GM19463 (cell line): ENCODE results near the gene SLC7A6.

ENCODE experiments used
- ATAC-seq: cut with Tn5 transposase; IDR thresholded peaks from one replicate; pipeline ENCODE4 v1.9.1; 2021; ENCODE audit warnings: mild to moderate bottlenecking, moderate library complexity; ENCODE audit not compliant: unreplicated experiment

Gene SLC7A6

GRCh38 chr16:68298907-68299561, 34.7 kb downstream of the SLC7A6 start:
- no peak for ATAC-seq

GRCh38 chr16:68299571-68300453, 35.5 kb downstream of the SLC7A6 start:
- ATAC-seq, result no peak

GRCh38 chr16:68300734-68301459, 36.6 kb downstream of the SLC7A6 start:
- ATAC-seq, result no peak

GRCh38 chr16:68306633-68307032, 42.3 kb downstream of the SLC7A6 start:
- ATAC-seq, result no peak

- ATAC-seq, result no peak
These were observed 45.5 kb downstream of the SLC7A6 start for GRCh38 chr16:68309799-68310198.

GRCh38 chr16:68310437-68310773, 46.1 kb downstream of the SLC7A6 start:
- ATAC-seq, result peak; percentile 23

- ATAC-seq, result peak; percentile 99
These were observed 46.6 kb downstream of the SLC7A6 start, which contains the start of the genes PRMT7 and SLC7A6OS for GRCh38 chr16:68310774-68311511. PRMT7 (plus strand) TSS chr16:68311019; CDS start chr16:68315980, 4,961 bp downstream. SLC7A6OS (minus strand) TSS chr16:68310946; CDS start chr16:68310926, 20 bp downstream.

GRCh38 chr16:68313116-68313515, 48.8 kb downstream of the SLC7A6 start:
- ATAC-seq, result no peak

- no peak for ATAC-seq
These were observed 55.0 kb downstream of the SLC7A6 start for GRCh38 chr16:68319185-68319908.

GRCh38 chr16:68324336-68324735, 60.0 kb downstream of the SLC7A6 start:
- no peak for ATAC-seq

GRCh38 chr16:68324780-68325357, 60.5 kb downstream of the SLC7A6 start:
- ATAC-seq, result no peak

- ATAC-seq, result peak; percentile 89
These were observed 64.0 kb downstream of the SLC7A6 start for GRCh38 chr16:68328151-68328859.

GRCh38 chr16:68328860-68329390, 64.6 kb downstream of the SLC7A6 start:
- ATAC-seq, result no peak

GRCh38 chr16:68331879-68332410, 67.6 kb downstream of the SLC7A6 start:
- ATAC-seq, result no peak

- ATAC-seq, result no peak
These were observed 68.2 kb downstream of the SLC7A6 start for GRCh38 chr16:68332411-68333121.

GRCh38 chr16:68335175-68335574, 70.8 kb downstream of the SLC7A6 start:
- no peak for ATAC-seq

- no peak for ATAC-seq
These were observed 74.2 kb downstream of the SLC7A6 start for GRCh38 chr16:68338326-68339119.
